GM12878 (cell line): ENCODE data around the gene DNAH5.

Experiments
- CBX5 ChIP-seq: sonication (generic); IDR thresholded peaks from 2 replicates; pipeline ENCODE4 v1.6.1; 2016; ENCODE audit warnings: low read depth, moderate library complexity, mild to moderate bottlenecking, inconsistent platforms
- CTCF ChIP-seq, 3 experiments: IDR thresholded peaks in 2 of 3; conservative IDR thresholded peaks in 1 of 3; 2 replicates each; pipeline ENCODE4 v1.5.1; 2011; ENCODE audit warnings: low read depth in 3 of 3, low read length in 3 of 3, mild to moderate bottlenecking in 3 of 3, control low read depth in 2 of 3, moderate library complexity in 2 of 3, inconsistent platforms in 1 of 3, mixed read lengths in 1 of 3; ENCODE audit not compliant: control insufficient read depth in 2 of 3, insufficient read depth in 1 of 3; ENCODE audit errors: extremely low read depth in 1 of 3
- ELK1 ChIP-seq: IDR thresholded peaks from 2 replicates; pipeline ENCODE4 v1.6.1; 2012; ENCODE audit warnings: low read depth, low read length, improper control_type of control experiment
- EZH2 ChIP-seq: IDR thresholded peaks from 2 replicates; pipeline ENCODE4 v1.6.1; 2012; ENCODE audit warnings: low read depth, mild to moderate bottlenecking, control low read depth, inconsistent platforms, low read length, borderline replicate concordance; ENCODE audit not compliant: control insufficient read depth
- POLR2A ChIP-seq: IDR thresholded peaks from 2 replicates; pipeline ENCODE4 v1.6.1; 2011; ENCODE audit warnings: low read depth, mild to moderate bottlenecking, low read length
- SMC3 ChIP-seq: IDR thresholded peaks from 2 replicates; pipeline ENCODE4 v1.6.1; 2011; ENCODE audit warnings: low read length, improper control_type of control experiment, borderline replicate concordance
- SUZ12 ChIP-seq: fragments of 200-600 bp; sonication (generic); IDR thresholded peaks from one replicate; pipeline ENCODE4 v1.6.1; 2018; ENCODE audit warnings: antibody characterized with exemption, mild to moderate bottlenecking; ENCODE audit not compliant: unreplicated experiment
- TARDBP ChIP-seq: IDR thresholded peaks from 2 replicates; pipeline ENCODE4 v1.6.1; 2016; ENCODE audit warnings: borderline replicate concordance
- USF1 ChIP-seq: IDR thresholded peaks from 2 replicates; pipeline ENCODE4 v1.6.1; 2011; ENCODE audit warnings: borderline replicate concordance, low read depth, mild to moderate bottlenecking, moderate library complexity, mixed read lengths, low read length; ENCODE audit not compliant: insufficient read depth; ENCODE audit errors: extremely low read length
- ZBTB33 ChIP-seq: fragments of 450-650 bp; IDR thresholded peaks from 2 replicates; pipeline ENCODE4 v1.6.1; 2017; ENCODE audit warnings: mild to moderate bottlenecking

- TF ChIP-seq USF1 (no peak), CTCF (IDR thresholded peaks at IDR 0.05 in 2 of 3, conservative IDR thresholded peaks at IDR 0.05 in 1 of 3; ENCODE audit: control insufficient read depth in 2 of 3, extremely low read depth in 1 of 3, insufficient read depth in 1 of 3, low read depth in 3 of 3, low read length in 3 of 3) (no peak), EZH2 (no peak), SUZ12 (no peak), CBX5 (no peak), SMC3 (no peak), ELK1 (no peak), POLR2A (no peak), TARDBP (no peak), ZBTB33 (no peak)
Measured at GRCh38 chr5:13833440-13833839, 111.0 kb downstream of the DNAH5 start.
